HepG2 (cell line): Measurements from ENCODE around the gene EXOC3L4. TPM values are rescaled to one million over a fixed set of nuclear protein-coding genes. Genes with fewer than 3 reads are reported as not detected.

ENCODE experiments used
- ATF7-NPFF ChIP-seq: sonication (generic); formaldehyde crosslinking; IDR thresholded peaks from 2 replicates; pipeline ENCODE4 v1.8.1; 2023; ENCODE audit warnings: mild to moderate bottlenecking, low read depth, missing genetic modification reagents, moderate library complexity
- CHCHD3 ChIP-seq: sonication (generic); formaldehyde crosslinking; IDR thresholded peaks from 2 replicates; pipeline ENCODE4 v1.8.0; 2022; ENCODE audit warnings: mild to moderate bottlenecking, missing genetic modification reagents, moderate library complexity
- CHD2 ChIP-seq: IDR thresholded peaks from 2 replicates; pipeline ENCODE4 v1.6.1; 2011; ENCODE audit warnings: low read depth, low read length, improper control_type of control experiment
- DMAP1 ChIP-seq: IDR thresholded peaks from 2 replicates; pipeline ENCODE4 v1.6.1; 2016
- HNRNPLL ChIP-seq: fragments of 200-400 bp; formaldehyde crosslinking; IDR thresholded peaks from 2 replicates; pipeline ENCODE4 v1.6.1; 2017; ENCODE audit warnings: mild to moderate bottlenecking, low read depth, low read length; ENCODE audit not compliant: poor library complexity, severe bottlenecking
- HOXA3 ChIP-seq: sonication (generic); formaldehyde crosslinking; IDR thresholded peaks from 2 replicates; pipeline ENCODE4 v1.5.0; 2020; ENCODE audit warnings: missing genetic modification reagents
- JUNB ChIP-seq: sonication (generic); formaldehyde crosslinking; IDR thresholded peaks from 2 replicates; pipeline ENCODE4 v1.8.0; 2022; ENCODE audit warnings: missing genetic modification reagents, mild to moderate bottlenecking, borderline replicate concordance
- KAT8 ChIP-seq: IDR thresholded peaks from 2 replicates; pipeline ENCODE4 v1.6.1; 2016; ENCODE audit warnings: missing genetic modification reagents, missing compliant biosample characterization
- KLF11 ChIP-seq: IDR thresholded peaks from 2 replicates; pipeline ENCODE4 v1.6.1; 2016; ENCODE audit warnings: missing compliant biosample characterization
- MEIS2 ChIP-seq: sonication (generic); formaldehyde crosslinking; IDR thresholded peaks from 2 replicates; pipeline ENCODE4 v1.9.0; 2021; ENCODE audit warnings: mild to moderate bottlenecking, missing genetic modification reagents
- NFATC3 ChIP-seq: sonication (generic); formaldehyde crosslinking; IDR thresholded peaks from 2 replicates; pipeline ENCODE4 v1.5.1; 2020; ENCODE audit warnings: mild to moderate bottlenecking, missing genetic modification reagents
- PAF1 ChIP-seq: IDR thresholded peaks from 2 replicates; pipeline ENCODE4 v1.6.1; 2016; ENCODE audit warnings: missing genetic modification reagents, missing compliant biosample characterization
- RAD21 ChIP-seq: fragments of 450-650 bp; formaldehyde crosslinking; IDR thresholded peaks from 2 replicates; pipeline ENCODE4 v1.5.0; 2020; ENCODE audit warnings: mild to moderate bottlenecking
- SPEN ChIP-seq: sonication (generic); formaldehyde crosslinking; IDR thresholded peaks from 2 replicates; pipeline ENCODE4 v1.5.1; 2020; ENCODE audit warnings: low read depth, mild to moderate bottlenecking, missing genetic modification reagents
- STAG1 ChIP-seq: sonication (generic); formaldehyde crosslinking; IDR thresholded peaks from 2 replicates; pipeline ENCODE4 v1.4.0; 2020; ENCODE audit warnings: missing genetic modification reagents
- ZFY ChIP-seq: sonication (generic); formaldehyde crosslinking; IDR thresholded peaks from 2 replicates; pipeline ENCODE4 v1.4.0; 2020; ENCODE audit warnings: missing genetic modification reagents
- ZNF235 ChIP-seq: sonication (generic); formaldehyde crosslinking; IDR thresholded peaks from 2 replicates; pipeline ENCODE4 v1.8.1; 2023; ENCODE audit warnings: mild to moderate bottlenecking, missing genetic modification reagents, borderline replicate concordance
- ZNF292 ChIP-seq: sonication (generic); formaldehyde crosslinking; IDR thresholded peaks from 2 replicates; pipeline ENCODE4 v1.8.1; 2022; ENCODE audit warnings: mild to moderate bottlenecking, low read depth, missing genetic modification reagents, borderline replicate concordance
- ZNF331 ChIP-seq: sonication (generic); formaldehyde crosslinking; IDR thresholded peaks from 2 replicates; pipeline ENCODE4 v1.4.0; 2020; ENCODE audit warnings: missing genetic modification reagents
- ZNF34 ChIP-seq: sonication (generic); formaldehyde crosslinking; IDR thresholded peaks from 2 replicates; pipeline ENCODE4 v1.4.0; 2020; ENCODE audit warnings: mild to moderate bottlenecking, missing genetic modification reagents, borderline replicate concordance
- ZNF451 ChIP-seq: sonication (generic); formaldehyde crosslinking; IDR thresholded peaks from 2 replicates; pipeline ENCODE4 v1.5.0; 2020; ENCODE audit warnings: mild to moderate bottlenecking, missing genetic modification reagents
- ZNF564 ChIP-seq: sonication (generic); formaldehyde crosslinking; IDR thresholded peaks from 2 replicates; pipeline ENCODE4 v1.8.1; 2023; ENCODE audit warnings: mild to moderate bottlenecking, missing genetic modification reagents
- ZNF709 ChIP-seq: sonication (generic); formaldehyde crosslinking; IDR thresholded peaks from 2 replicates; pipeline ENCODE4 v1.5.0; 2020; ENCODE audit warnings: mild to moderate bottlenecking, missing genetic modification reagents
- ZSCAN31 ChIP-seq: sonication (generic); formaldehyde crosslinking; IDR thresholded peaks from 2 replicates; pipeline ENCODE4 v1.5.0; 2020; ENCODE audit warnings: low read depth, mild to moderate bottlenecking, missing genetic modification reagents
- polyA plus RNA-seq, 8 experiments: library from polyadenylated mRNA; depleted of rRNA in 3 of 8; stranded (reverse) in 7 of 8; unstranded in 1 of 8; fragments of >200 nt; fragmentation: Illumina TruSeq in 4 of 8; extraction: Trizol in 4 of 8; gene quantifications; 2 replicates each; pipeline versions ENCODE4 v1.2.1 to v1.2.3, GENCODE V29; 2011 to 2016; ENCODE audit warnings: low read depth in 4 of 8, missing spikeins in 1 of 8, mixed read lengths in 1 of 8; ENCODE audit not compliant: insufficient read depth in 1 of 8
- total RNA-seq, 5 experiments: library from RNA; depleted of rRNA; stranded (reverse); fragments of >200 nt; fragmentation: Illumina TruSeq; extraction: Trizol; gene quantifications; 2 replicates each; pipeline ENCODE4 v1.2.3, GENCODE V29; 2016; ENCODE audit warnings: low read depth in 1 of 5
- TF ChIP-seq, protein P1 (sequence below): sonication (generic); formaldehyde crosslinking; conservative IDR thresholded peaks from 2 replicates; pipeline ENCODE4 v1.4.0; 2020; ENCODE audit warnings: missing genetic modification reagents
- TF ChIP-seq, protein P2 (sequence below): sonication (generic); formaldehyde crosslinking; IDR thresholded peaks from 2 replicates; pipeline ENCODE4 v1.4.0; 2020; ENCODE audit warnings: missing genetic modification reagents, low read depth, mild to moderate bottlenecking, borderline replicate concordance
- TF ChIP-seq, protein P3 (sequence below): sonication (generic); formaldehyde crosslinking; IDR thresholded peaks from 2 replicates; pipeline ENCODE4 v1.4.0; 2020; ENCODE audit warnings: mild to moderate bottlenecking, missing genetic modification reagents
- TF ChIP-seq, protein P4 (sequence below): sonication (generic); formaldehyde crosslinking; IDR thresholded peaks from 2 replicates; pipeline ENCODE4 v1.5.0; 2020; ENCODE audit warnings: missing genetic modification reagents
- TF ChIP-seq, protein P5 (sequence below): sonication (generic); formaldehyde crosslinking; IDR thresholded peaks from 2 replicates; pipeline ENCODE4 v1.4.0; 2020; ENCODE audit warnings: missing genetic modification reagents

EXOC3L4 gene
- total and polyA plus RNA-seq, 2 of the 13 experiments (the other 11 are each of a cell fraction or from before 2014, with no cell fraction given), result 11.8 to 27.0 TPM

DNA sequence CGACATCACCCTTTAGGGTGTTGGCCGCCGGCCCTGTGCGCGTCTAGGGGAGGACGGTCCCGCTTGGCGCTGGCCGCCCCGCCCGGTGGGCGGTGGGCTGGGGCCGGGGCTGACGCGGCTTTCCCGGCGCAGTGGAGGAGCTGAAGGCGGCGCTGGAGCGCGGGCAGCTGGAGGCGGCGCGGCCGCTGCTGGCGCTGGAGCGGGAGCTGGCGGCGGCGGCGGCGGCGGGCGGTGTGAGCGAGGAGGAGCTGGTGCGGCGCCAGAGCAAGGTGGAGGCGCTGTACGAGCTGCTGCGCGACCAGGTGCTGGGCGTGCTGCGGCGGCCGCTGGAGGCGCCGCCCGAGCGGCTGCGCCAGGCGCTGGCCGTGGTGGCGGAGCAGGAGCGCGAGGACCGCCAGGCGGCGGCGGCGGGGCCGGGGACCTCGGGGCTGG, 32.4 kb downstream of the EXOC3L4 start (continued):
- TF ChIP-seq, protein P1, sequence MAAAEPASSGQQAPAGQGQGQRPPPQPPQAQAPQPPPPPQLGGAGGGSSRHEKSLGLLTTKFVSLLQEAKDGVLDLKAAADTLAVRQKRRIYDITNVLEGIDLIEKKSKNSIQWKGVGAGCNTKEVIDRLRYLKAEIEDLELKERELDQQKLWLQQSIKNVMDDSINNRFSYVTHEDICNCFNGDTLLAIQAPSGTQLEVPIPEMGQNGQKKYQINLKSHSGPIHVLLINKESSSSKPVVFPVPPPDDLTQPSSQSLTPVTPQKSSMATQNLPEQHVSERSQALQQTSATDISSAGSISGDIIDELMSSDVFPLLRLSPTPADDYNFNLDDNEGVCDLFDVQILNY (CRISPR knock-in tag), result 0 out of 2 replicates have a peak, but pooled peaks have one; percentile 31
- TF ChIP-seq CHCHD3 (CRISPR knock-in tag) (no peak), RAD21 (CRISPR knock-in tag) (peak; percentile 90), DMAP1 (no peak), JUNB (CRISPR knock-in tag) (no peak), ZNF451 (CRISPR knock-in tag) (peak; percentile 26; the same call in 1 of the 2 replicates), CHD2 (no peak), HNRNPLL (peak; percentile 92), ZNF235 (CRISPR knock-in tag) (0 out of 2 replicates have a peak, but pooled peaks have one; percentile 21), ZFY (CRISPR knock-in tag) (peak; percentile 57), MEIS2 (CRISPR knock-in tag) (0 out of 2 replicates have a peak, but pooled peaks have one; percentile 45), ZSCAN31 (CRISPR knock-in tag) (peak; percentile 15; the same call in 1 of the 2 replicates), PAF1 (CRISPR knock-in tag) (no peak), NFATC3 (CRISPR knock-in tag) (no peak), KAT8 (no peak), ATF7-NPFF (CRISPR knock-in tag) (peak; percentile 60; the same call in 1 of the 2 replicates), ZNF34 (CRISPR knock-in tag) (0 out of 2 replicates have a peak, but pooled peaks have one; percentile 32), ZNF564 (CRISPR knock-in tag) (no peak), STAG1 (peak; percentile 47), ZNF331 (CRISPR knock-in tag) (peak; percentile 55; the same call in 1 of the 2 replicates), SPEN (0 out of 2 replicates have a peak, but pooled peaks have one; percentile 39), ZNF709 (CRISPR knock-in tag) (no peak), ZNF292 (CRISPR knock-in tag) (no peak), KLF11 (CRISPR knock-in tag) (no peak), HOXA3 (CRISPR knock-in tag) (peak; percentile 45; the same call in 1 of the 2 replicates)
- TF ChIP-seq, protein P2, sequence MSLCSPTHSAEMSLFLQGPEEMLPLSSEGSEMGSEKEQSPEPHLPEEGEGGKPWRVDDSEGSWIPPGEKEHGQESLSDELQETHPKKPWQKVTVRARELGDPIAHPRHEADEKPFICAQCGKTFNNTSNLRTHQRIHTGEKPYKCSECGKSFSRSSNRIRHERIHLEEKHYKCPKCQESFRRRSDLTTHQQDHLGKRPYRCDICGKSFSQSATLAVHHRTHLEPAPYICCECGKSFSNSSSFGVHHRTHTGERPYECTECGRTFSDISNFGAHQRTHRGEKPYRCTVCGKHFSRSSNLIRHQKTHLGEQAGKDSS (CRISPR knock-in tag), result no peak
- TF ChIP-seq, protein P3, sequence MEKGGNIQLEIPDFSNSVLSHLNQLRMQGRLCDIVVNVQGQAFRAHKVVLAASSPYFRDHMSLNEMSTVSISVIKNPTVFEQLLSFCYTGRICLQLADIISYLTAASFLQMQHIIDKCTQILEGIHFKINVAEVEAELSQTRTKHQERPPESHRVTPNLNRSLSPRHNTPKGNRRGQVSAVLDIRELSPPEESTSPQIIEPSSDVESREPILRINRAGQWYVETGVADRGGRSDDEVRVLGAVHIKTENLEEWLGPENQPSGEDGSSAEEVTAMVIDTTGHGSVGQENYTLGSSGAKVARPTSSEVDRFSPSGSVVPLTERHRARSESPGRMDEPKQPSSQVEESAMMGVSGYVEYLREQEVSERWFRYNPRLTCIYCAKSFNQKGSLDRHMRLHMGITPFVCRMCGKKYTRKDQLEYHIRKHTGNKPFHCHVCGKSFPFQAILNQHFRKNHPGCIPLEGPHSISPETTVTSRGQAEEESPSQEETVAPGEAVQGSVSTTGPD, result no peak
- TF ChIP-seq, protein P4, sequence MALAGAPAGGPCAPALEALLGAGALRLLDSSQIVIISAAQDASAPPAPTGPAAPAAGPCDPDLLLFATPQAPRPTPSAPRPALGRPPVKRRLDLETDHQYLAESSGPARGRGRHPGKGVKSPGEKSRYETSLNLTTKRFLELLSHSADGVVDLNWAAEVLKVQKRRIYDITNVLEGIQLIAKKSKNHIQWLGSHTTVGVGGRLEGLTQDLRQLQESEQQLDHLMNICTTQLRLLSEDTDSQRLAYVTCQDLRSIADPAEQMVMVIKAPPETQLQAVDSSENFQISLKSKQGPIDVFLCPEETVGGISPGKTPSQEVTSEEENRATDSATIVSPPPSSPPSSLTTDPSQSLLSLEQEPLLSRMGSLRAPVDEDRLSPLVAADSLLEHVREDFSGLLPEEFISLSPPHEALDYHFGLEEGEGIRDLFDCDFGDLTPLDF, result no peak
- TF ChIP-seq, protein P5, sequence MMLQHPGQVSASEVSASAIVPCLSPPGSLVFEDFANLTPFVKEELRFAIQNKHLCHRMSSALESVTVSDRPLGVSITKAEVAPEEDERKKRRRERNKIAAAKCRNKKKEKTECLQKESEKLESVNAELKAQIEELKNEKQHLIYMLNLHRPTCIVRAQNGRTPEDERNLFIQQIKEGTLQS (CRISPR knock-in tag), result no peak
